Glutamatergic neuron (in vitro differentiated cells): ENCODE data around the gene KIAA0825. TPM values are rescaled to one million over a fixed set of nuclear protein-coding genes. Genes with fewer than 3 reads are reported as not detected.

Experiments used
- DNase-seq: peaks from one replicate; pipeline ENCODE4 v3.0.0; 2022
- H3K27ac Mint-ChIP-seq: one replicate; pipeline ENCODE4 v1.8.0; 2020; ENCODE audit warnings: mild to moderate bottlenecking, mixed read lengths, inconsistent platforms; ENCODE audit not compliant: unreplicated experiment
- H3K27me3 Mint-ChIP-seq: one replicate; pipeline ENCODE4 v1.8.0; 2020; ENCODE audit warnings: mild to moderate bottlenecking, moderate library complexity, mixed read lengths, inconsistent platforms; ENCODE audit not compliant: unreplicated experiment
- H3K36me3 Mint-ChIP-seq: one replicate; pipeline ENCODE4 v1.8.0; 2020; ENCODE audit warnings: mild to moderate bottlenecking, mixed read lengths, inconsistent platforms; ENCODE audit not compliant: unreplicated experiment
- H3K4me1 Mint-ChIP-seq: one replicate; pipeline ENCODE4 v1.8.0; 2020; ENCODE audit warnings: mild to moderate bottlenecking, low read depth, mixed read lengths, inconsistent platforms; ENCODE audit not compliant: unreplicated experiment
- H3K4me3 Mint-ChIP-seq: one replicate; pipeline ENCODE4 v1.8.0; 2020; ENCODE audit warnings: mild to moderate bottlenecking, mixed read lengths, inconsistent platforms; ENCODE audit not compliant: unreplicated experiment
- H3K9me3 Mint-ChIP-seq: one replicate; pipeline ENCODE4 v1.8.0; 2020; ENCODE audit warnings: mild to moderate bottlenecking, moderate library complexity, mixed read lengths, inconsistent platforms; ENCODE audit not compliant: unreplicated experiment
- total RNA-seq: library from RNA; stranded (reverse); fragmentation: NEBNext Ultra II Directional; extraction: Animal tissue kit (Norgen Biotek cat#: 25700); gene quantifications from one replicate; pipeline ENCODE4 v1.2.1, GENCODE V29; 2021; ENCODE audit not compliant: unreplicated experiment
- TF ChIP-seq, protein P1 (sequence below): fragments of 200-600 bp; sonication (generic); IDR thresholded peaks from one replicate; pipeline ENCODE4 v1.5.0; 2021; ENCODE audit not compliant: partially characterized antibody, unreplicated experiment

The KIAA0825 gene
- total RNA-seq, 1 donor from 2014 or later, result 1.2 TPM

DNA sequence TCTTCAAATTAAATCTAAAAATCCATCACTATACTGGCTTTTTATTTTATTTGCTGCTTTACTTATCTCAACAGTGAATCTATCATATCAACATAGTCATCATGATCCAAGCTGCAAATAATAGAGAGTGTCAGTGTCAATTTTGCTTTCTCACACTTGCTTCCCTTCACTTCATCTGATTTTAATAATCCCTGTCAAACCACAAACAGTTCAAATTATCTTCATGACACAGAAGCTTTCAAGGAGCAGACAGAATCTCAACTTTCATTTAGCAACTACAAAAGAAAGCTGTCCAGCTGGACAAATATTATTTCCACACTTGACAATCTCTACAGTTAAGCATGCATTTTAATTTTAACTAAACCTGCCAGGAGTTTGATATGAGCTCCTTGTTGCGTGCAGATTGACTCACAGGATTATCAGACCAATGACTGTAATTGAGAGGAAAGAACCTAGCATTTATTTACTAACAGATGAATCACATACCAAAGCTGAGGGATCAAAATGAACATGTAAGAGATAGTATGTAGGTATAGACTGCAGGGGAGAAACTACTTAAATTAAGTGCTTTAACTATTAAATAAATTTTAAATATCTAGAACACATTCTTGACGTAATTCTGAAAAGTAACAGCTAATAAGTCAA is 56.0 kb downstream of the KIAA0825 start:
- H3K36me3 Mint-ChIP-seq, result no peaks in the 10 kb centered on the region
- TF ChIP-seq, protein P1, sequence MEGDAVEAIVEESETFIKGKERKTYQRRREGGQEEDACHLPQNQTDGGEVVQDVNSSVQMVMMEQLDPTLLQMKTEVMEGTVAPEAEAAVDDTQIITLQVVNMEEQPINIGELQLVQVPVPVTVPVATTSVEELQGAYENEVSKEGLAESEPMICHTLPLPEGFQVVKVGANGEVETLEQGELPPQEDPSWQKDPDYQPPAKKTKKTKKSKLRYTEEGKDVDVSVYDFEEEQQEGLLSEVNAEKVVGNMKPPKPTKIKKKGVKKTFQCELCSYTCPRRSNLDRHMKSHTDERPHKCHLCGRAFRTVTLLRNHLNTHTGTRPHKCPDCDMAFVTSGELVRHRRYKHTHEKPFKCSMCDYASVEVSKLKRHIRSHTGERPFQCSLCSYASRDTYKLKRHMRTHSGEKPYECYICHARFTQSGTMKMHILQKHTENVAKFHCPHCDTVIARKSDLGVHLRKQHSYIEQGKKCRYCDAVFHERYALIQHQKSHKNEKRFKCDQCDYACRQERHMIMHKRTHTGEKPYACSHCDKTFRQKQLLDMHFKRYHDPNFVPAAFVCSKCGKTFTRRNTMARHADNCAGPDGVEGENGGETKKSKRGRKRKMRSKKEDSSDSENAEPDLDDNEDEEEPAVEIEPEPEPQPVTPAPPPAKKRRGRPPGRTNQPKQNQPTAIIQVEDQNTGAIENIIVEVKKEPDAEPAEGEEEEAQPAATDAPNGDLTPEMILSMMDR, result no peak
- no peak overlapping the region for H3K4me3 Mint-ChIP-seq
- H3K27me3 Mint-ChIP-seq, result no peaks in the 10 kb centered on the region
- no peaks in the 10 kb centered on the region for H3K9me3 Mint-ChIP-seq
- no peak overlapping the region for H3K27ac Mint-ChIP-seq
- no peaks in the 10 kb centered on the region for H3K4me1 Mint-ChIP-seq
- DNase-seq, result no peak

DNA sequence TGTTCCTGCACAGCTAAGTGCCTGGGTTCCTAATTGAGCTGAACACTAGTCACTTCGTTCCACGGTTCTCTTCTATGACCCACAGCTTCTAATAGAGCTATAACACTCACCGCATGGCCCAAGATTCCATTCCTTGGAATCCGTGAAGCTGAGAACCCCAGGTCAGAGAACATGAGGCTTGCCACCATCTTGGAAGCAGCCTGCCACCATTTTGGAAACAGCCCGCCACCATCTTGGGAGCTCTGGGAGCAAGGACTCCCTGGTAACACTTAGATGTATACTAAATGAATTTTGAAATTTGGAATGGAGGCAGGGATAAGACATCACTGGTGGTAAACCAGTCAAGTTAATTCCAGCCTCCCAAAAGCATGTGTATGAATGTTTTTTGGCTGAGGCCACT is 60.4 kb downstream of the KIAA0825 start:
- no peak for DNase-seq
- TF ChIP-seq, protein P1, result no peak
- Mint-ChIP-seq H3K4me3 (no peak overlapping the region), H3K9me3 (no peaks in the 10 kb centered on the region), H3K36me3 (no peaks in the 10 kb centered on the region), H3K4me1 (no peaks in the 10 kb centered on the region), H3K27me3 (no peaks in the 10 kb centered on the region), H3K27ac (no peak overlapping the region)

GRCh38 chr5:94551858-94552257 is 66.5 kb downstream of the KIAA0825 start:
- no peaks in the 10 kb centered on the region for H3K9me3 Mint-ChIP-seq
- TF ChIP-seq, protein P1, result no peak
- no peak for DNase-seq
- H3K4me3 Mint-ChIP-seq, result no peak overlapping the region
- no peaks in the 10 kb centered on the region for H3K36me3 Mint-ChIP-seq
- H3K27ac Mint-ChIP-seq, result no peak overlapping the region
- H3K27me3 Mint-ChIP-seq, result no peaks in the 10 kb centered on the region
- H3K4me1 Mint-ChIP-seq, result no peaks in the 10 kb centered on the region

DNA sequence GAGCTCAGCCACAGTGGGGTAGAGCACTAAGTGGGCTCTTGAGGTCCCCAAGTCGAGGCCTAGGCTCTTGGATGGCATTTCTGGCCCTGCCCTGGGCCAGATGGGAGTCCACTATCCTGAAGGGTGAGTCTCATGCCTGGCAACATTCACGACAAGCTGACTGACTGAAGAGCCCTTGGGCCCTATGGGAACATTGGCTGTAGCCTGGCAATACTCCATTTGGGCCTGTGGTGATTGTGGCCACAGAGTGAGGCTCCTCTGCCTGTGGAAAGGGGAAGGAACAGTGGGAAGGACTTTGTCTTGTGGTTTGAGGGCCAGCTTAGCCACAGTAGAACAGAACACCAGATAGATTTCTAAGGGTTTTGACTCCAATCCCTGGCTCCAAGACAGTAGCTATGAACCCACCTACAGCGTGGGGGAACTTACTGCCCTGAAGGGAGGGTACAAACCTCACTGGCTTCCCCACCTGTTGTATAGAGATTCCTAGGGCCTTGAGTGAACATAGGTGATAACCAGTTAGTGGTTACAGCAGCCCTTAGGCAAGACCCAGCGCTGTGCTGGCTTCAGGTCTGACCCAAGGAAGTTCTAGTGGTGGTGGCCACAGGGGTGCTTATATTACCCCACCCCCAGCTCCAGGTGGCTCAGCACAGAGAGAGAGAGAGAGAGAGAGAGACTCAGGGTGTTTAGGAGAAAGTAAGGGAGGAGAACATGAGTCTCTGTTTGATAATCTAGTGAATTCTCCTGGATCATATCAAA is 72.4 kb downstream of the KIAA0825 start:
- Mint-ChIP-seq H3K4me3 (no peak overlapping the region), H3K4me1 (no peaks in the 10 kb centered on the region), H3K9me3 (peaks cover 2% of the 10 kb centered on the region)

More for the DNA sequence above, 72.4 kb downstream of the KIAA0825 start:
- Mint-ChIP-seq H3K27ac (no peak overlapping the region), H3K27me3 (no peaks in the 10 kb centered on the region), H3K36me3 (peaks cover 14% of the 10 kb centered on the region)
- TF ChIP-seq, protein P1, result no peak
- DNase-seq, result no peak
